ENCODE results near the gene C22orf31. TPM values are rescaled to one million over a fixed set of nuclear protein-coding genes. Genes with fewer than 3 reads are reported as not detected.

C22orf31 gene
- total and polyA plus RNA-seq, 2 donors (not counting 3 experiments of a cell fraction or from before 2014, with no cell fraction given): not detected

GRCh38 chr22:29009148-29009547 lies 52.5 kb downstream of the C22orf31 start:
- TF ChIP-seq EZH2 (IDR thresholded peaks at IDR 0.05; ENCODE audit: borderline replicate concordance, low read depth, low read length, severe bottlenecking) (no peak), JUN (IDR thresholded peaks at IDR 0.05; ENCODE audit: borderline replicate concordance, insufficient read depth, insufficient read length, low read depth) (no peak), MYC (IDR thresholded peaks at IDR 0.05; ENCODE audit: low read depth, low read length) (no peak), CTCF (IDR thresholded peaks at IDR 0.05; ENCODE audit: extremely low read depth in 1 of 2, insufficient read depth in 1 of 2, low read depth in 1 of 2, low read length in 2 of 2) (no peak), GATA2 (IDR thresholded peaks at IDR 0.05; ENCODE audit: insufficient read depth, insufficient read length, low read depth, low read length) (no peak), POLR2AphosphoS5 (IDR thresholded peaks at IDR 0.05; ENCODE audit: insufficient read depth, low read depth, low read length) (no peak), FOS (IDR thresholded peaks at IDR 0.05; ENCODE audit: borderline replicate concordance, insufficient read depth, low read length) (no peak), MAX (IDR thresholded peaks at IDR 0.05; ENCODE audit: insufficient read depth, insufficient read length) (no peak)
- H2AFZ ChIP-seq (ENCODE audit: low read depth, low read length): no peak overlapping the region
- BruUV-seq (replicated peaks): no TSS peak
- H3K4me2 ChIP-seq (ENCODE audit: insufficient read depth, low read length): no peak overlapping the region
- no peaks in the 10 kb centered on the region for H3K27me3 ChIP-seq (ENCODE audit: control insufficient read depth in 2 of 2, insufficient read depth in 2 of 2, low read length in 2 of 2)
- no peak for FAIRE-seq
- no peaks in the 10 kb centered on the region for H3K9me1 ChIP-seq (replicated peaks; ENCODE audit: control insufficient read depth, extremely low read depth, insufficient read depth, low read length)
- H3K9ac ChIP-seq (replicated peaks; ENCODE audit: extremely low read depth, insufficient read depth, low read length): no peak overlapping the region
- ChIA-PET POLR2A (no interaction called here), CTCF (no interaction called here)
- H3K4me3 ChIP-seq (replicated peaks in 1 of 3; ENCODE audit: insufficient read depth in 1 of 3, low read depth in 1 of 3, low read length in 3 of 3): no peak overlapping the region
- no peaks in the 10 kb centered on the region for H4K20me1 ChIP-seq (replicated peaks; ENCODE audit: control insufficient read depth, extremely low read depth, insufficient read depth, low read length)
- no peak overlapping the region for H3K27ac ChIP-seq (ENCODE audit: insufficient read depth, low read depth, low read length)
- dilution Hi-C loops (cut with MboI; ENCODE audit: extremely low pct_ligation_motif_present, low sequenced_read_pairs): loop anchor here (25.0 kb wide), 1 partner anchor 97 kb away; no protein-coding TSS in a partner anchor
- H3K9me3 ChIP-seq (replicated peaks; ENCODE audit: control insufficient read depth, insufficient read depth, low read length): no peaks in the 10 kb centered on the region
- no peaks in the 10 kb centered on the region for H3K79me2 ChIP-seq (ENCODE audit: control insufficient read depth, insufficient read depth, low read length)
- no peaks in the 10 kb centered on the region for H3K4me1 ChIP-seq (ENCODE audit: control insufficient read depth, extremely low read depth, insufficient read depth, low read length)
- intact Hi-C loops (cut with micrococcal nuclease): no loop called here
- DNase-seq (ENCODE audit: low read depth, low spot score): no peak
- H3K36me3 ChIP-seq (ENCODE audit: control insufficient read depth in 2 of 2, extremely low read depth in 1 of 2, insufficient read depth in 2 of 2, low read length in 2 of 2): no peaks in the 10 kb centered on the region

Other genes with a start within 250 kb of the C22orf31 start
- gene ZNRF3, start 178.3 kb downstream of the C22orf31 start, total RNA-seq: 4.4 and 5.2 TPM in 2 replicates
- gene ZNRF3, start 178.3 kb downstream of the C22orf31 start, polyA plus RNA-seq: 2.7 and 3.4 TPM in 2 replicates
- gene KREMEN1, start 11.2 kb upstream of the C22orf31 start, total RNA-seq: 0.99 and 1.1 TPM in 2 replicates
- 0.58 and 0.81 TPM in 2 replicates for gene KREMEN1, start 11.2 kb upstream of the C22orf31 start, polyA plus RNA-seq
- 0.39 and 0.51 TPM in 2 replicates for gene EMID1, start 144.1 kb upstream of the C22orf31 start, total RNA-seq
- gene EMID1, start 144.1 kb upstream of the C22orf31 start, polyA plus RNA-seq: 0.56 and 0.75 TPM in 2 replicates
- 31.3 and 36.3 TPM in 2 replicates for gene RHBDD3, start 206.2 kb upstream of the C22orf31 start, total RNA-seq
- gene RHBDD3, start 206.2 kb upstream of the C22orf31 start, polyA plus RNA-seq: 37.2 and 46.0 TPM in 2 replicates
- 302 and 305 TPM in 2 replicates for gene EWSR1, start 206.4 kb upstream of the C22orf31 start, total RNA-seq
- gene EWSR1, start 206.4 kb upstream of the C22orf31 start, polyA plus RNA-seq: 563 and 588 TPM in 2 replicates
- gene GAS2L1, start 244.8 kb upstream of the C22orf31 start, total RNA-seq: 42.1 and 44.0 TPM in 2 replicates
- gene GAS2L1, start 244.8 kb upstream of the C22orf31 start, polyA plus RNA-seq: 30.5 and 39.3 TPM in 2 replicates